Cerebellar cortex (tissue), 1 donor: ENCODE results near the gene ADGRG1.

ENCODE experiments used
- DNase-seq: peaks from one replicate; pipeline ENCODE4 v3.0.0-alpha.2; 2015; ENCODE audit warnings: low spot score

ADGRG1 gene

GRCh38 chr16:57606147-57606846, 22.1 kb upstream of the ADGRG1 start:
- no peak for DNase-seq

- no peak for DNase-seq
These were observed 21.5 kb upstream of the ADGRG1 start for GRCh38 chr16:57606847-57607501.

GRCh38 chr16:57607676-57608461, 20.6 kb upstream of the ADGRG1 start:
- no peak for DNase-seq

GRCh38 chr16:57608462-57609113, 19.8 kb upstream of the ADGRG1 start:
- no peak for DNase-seq

- no peak for DNase-seq
These were observed 18.7 kb upstream of the ADGRG1 start for GRCh38 chr16:57609541-57610401.

GRCh38 chr16:57610611-57611010, 17.8 kb upstream of the ADGRG1 start:
- no peak for DNase-seq

- DNase-seq = no peak
These were observed 17.2 kb upstream of the ADGRG1 start for GRCh38 chr16:57611181-57611580.

GRCh38 chr16:57611706-57612105, 16.7 kb upstream of the ADGRG1 start:
- no peak for DNase-seq

GRCh38 chr16:57612494-57612893, 15.9 kb upstream of the ADGRG1 start:
- DNase-seq = no peak

- DNase-seq = no peak
These were observed 14.9 kb upstream of the ADGRG1 start for GRCh38 chr16:57613514-57613913.

GRCh38 chr16:57614536-57614935, 13.9 kb upstream of the ADGRG1 start:
- DNase-seq = no peak

- DNase-seq = no peak
These were observed 13.5 kb upstream of the ADGRG1 start for GRCh38 chr16:57614944-57615343.

GRCh38 chr16:57615813-57616212, 12.6 kb upstream of the ADGRG1 start:
- no peak for DNase-seq

GRCh38 chr16:57616241-57616640, 12.2 kb upstream of the ADGRG1 start:
- no peak for DNase-seq

- no peak for DNase-seq
These were observed 11.6 kb upstream of the ADGRG1 start for GRCh38 chr16:57616876-57617275.

- no peak for DNase-seq
These were observed 10.8 kb upstream of the ADGRG1 start for GRCh38 chr16:57617604-57618111.

GRCh38 chr16:57618296-57619132, 9.9 kb upstream of the ADGRG1 start:
- no peak for DNase-seq

GRCh38 chr16:57619133-57619605, 9.3 kb upstream of the ADGRG1 start:
- DNase-seq = no peak

GRCh38 chr16:57619606-57620334, 8.7 kb upstream of the ADGRG1 start:
- no peak for DNase-seq
